IPS-15b (cell line): Measurements from ENCODE around the gene CD200R1L.
"Not testable (repeated sequence)": the region's sequence is repeated elsewhere in the genome, so short reads cannot be mapped to it uniquely, and the experiment has no call there.

Source experiments
- H3K27me3 ChIP-seq: one replicate; pipeline ENCODE4 v1.6.1; 2013; ENCODE audit warnings: low read length; ENCODE audit not compliant: control insufficient read depth, insufficient read depth
- H3K36me3 ChIP-seq: one replicate; pipeline ENCODE4 v1.6.1; 2013; ENCODE audit warnings: low read length; ENCODE audit not compliant: control insufficient read depth, insufficient read depth
- H3K4me1 ChIP-seq: one replicate; pipeline ENCODE4 v1.6.1; 2013; ENCODE audit warnings: mild to moderate bottlenecking, low read length; ENCODE audit not compliant: control insufficient read depth, insufficient read depth
- H3K4me3 ChIP-seq: one replicate; pipeline ENCODE4 v1.5.1; 2013; ENCODE audit warnings: low read depth, low read length
- H3K9ac ChIP-seq: one replicate; pipeline ENCODE4 v1.6.1; 2013; ENCODE audit warnings: low read depth, mild to moderate bottlenecking, low read length
- H3K9me3 ChIP-seq: one replicate; pipeline ENCODE4 v1.6.1; 2013; ENCODE audit warnings: mild to moderate bottlenecking, low read length; ENCODE audit not compliant: control insufficient read depth, insufficient read depth

CD200R1L gene

GRCh38 chr3:112858410-112859069 lies 11.9 kb upstream of the CD200R1L start:
- no peak overlapping the region for H3K9ac ChIP-seq

DNA sequence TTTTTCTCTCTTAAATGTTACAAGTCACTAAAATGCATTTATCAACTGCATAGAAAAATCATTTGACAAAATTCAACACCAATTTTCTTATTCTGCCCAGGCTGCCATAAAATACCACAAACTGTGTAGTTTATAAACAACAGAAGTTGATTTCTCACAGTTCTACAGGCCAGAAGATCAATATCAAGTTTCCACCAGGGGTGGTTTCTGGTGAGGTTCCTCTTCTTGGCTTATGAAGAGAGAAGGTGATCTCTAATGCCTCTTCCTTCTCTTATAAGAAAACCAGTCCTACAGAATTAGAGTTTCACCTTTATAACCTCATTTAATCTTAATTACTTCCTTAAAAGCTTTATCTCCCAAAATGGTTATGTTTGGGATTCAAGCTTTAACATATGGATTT lies 10.9 kb upstream of the CD200R1L start:
- Histone ChIP-seq H3K4me3 (no peak overlapping the region), H3K9ac (no peak overlapping the region), H3K4me1 (no peaks in the 10 kb centered on the region), H3K9me3 (peaks cover 11% of the 10 kb centered on the region), H3K36me3 (no peaks in the 10 kb centered on the region), H3K27me3 (no peaks in the 10 kb centered on the region)

More at GRCh38 chr3:112858410-112859069, 11.9 kb upstream of the CD200R1L start:
- Histone ChIP-seq H3K36me3 (no peaks in the 10 kb centered on the region), H3K9me3 (peaks cover 11% of the 10 kb centered on the region), H3K27me3 (no peaks in the 10 kb centered on the region), H3K4me1 (no peaks in the 10 kb centered on the region), H3K4me3 (no peak overlapping the region)

DNA sequence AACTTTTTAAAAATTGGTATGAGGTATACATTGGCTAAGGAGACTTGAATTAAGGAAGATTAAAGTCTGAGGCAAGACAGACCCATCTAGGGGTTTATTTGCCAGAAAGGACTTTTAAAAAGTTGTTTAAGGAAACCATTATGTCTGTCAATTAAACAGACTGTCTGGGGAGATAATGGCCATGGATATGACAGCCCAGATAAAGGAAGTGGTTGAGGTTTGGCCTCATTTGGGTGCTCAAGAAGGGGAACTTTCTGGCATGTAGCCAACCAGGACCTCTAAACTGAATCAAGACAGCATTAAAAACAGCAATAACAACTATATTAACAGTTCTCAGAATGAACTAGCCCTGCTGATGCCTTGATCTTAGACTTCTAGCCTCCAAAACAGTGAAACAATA lies 9.9 kb upstream of the CD200R1L start:
- H3K36me3 ChIP-seq = no peaks in the 10 kb centered on the region

GRCh38 chr3:112855883-112856282 lies 9.2 kb upstream of the CD200R1L start:
- H3K9me3 ChIP-seq = peaks cover 11% of the 10 kb centered on the region
- H3K36me3 ChIP-seq = no peaks in the 10 kb centered on the region
- no peaks in the 10 kb centered on the region for H3K4me1 ChIP-seq
- no peak overlapping the region for H3K4me3 ChIP-seq
- H3K9ac ChIP-seq = no peak overlapping the region
- H3K27me3 ChIP-seq = no peaks in the 10 kb centered on the region

More for the DNA sequence above, 9.9 kb upstream of the CD200R1L start:
- Histone ChIP-seq H3K9ac (no peak overlapping the region), H3K4me3 (no peak overlapping the region), H3K9me3 (peaks cover 11% of the 10 kb centered on the region), H3K27me3 (no peaks in the 10 kb centered on the region), H3K4me1 (no peaks in the 10 kb centered on the region)

GRCh38 chr3:112855074-112855473 lies 8.4 kb upstream of the CD200R1L start:
- not testable (repeated sequence) for H3K4me1 ChIP-seq, H3K9ac ChIP-seq, H3K36me3 ChIP-seq, H3K4me3 ChIP-seq, H3K27me3 ChIP-seq
- peaks cover 11% of the 10 kb centered on the region for H3K9me3 ChIP-seq

- no peaks in the 10 kb centered on the region for H3K9me3 ChIP-seq
- no peaks in the 10 kb centered on the region for H3K27me3 ChIP-seq
- H3K36me3 ChIP-seq = no peaks in the 10 kb centered on the region
- no peak overlapping the region for H3K9ac ChIP-seq
- H3K4me3 ChIP-seq = no peak overlapping the region
- H3K4me1 ChIP-seq = no peaks in the 10 kb centered on the region
Observed at GRCh38 chr3:112848196-112848595, 1.5 kb upstream of the CD200R1L start.

DNA sequence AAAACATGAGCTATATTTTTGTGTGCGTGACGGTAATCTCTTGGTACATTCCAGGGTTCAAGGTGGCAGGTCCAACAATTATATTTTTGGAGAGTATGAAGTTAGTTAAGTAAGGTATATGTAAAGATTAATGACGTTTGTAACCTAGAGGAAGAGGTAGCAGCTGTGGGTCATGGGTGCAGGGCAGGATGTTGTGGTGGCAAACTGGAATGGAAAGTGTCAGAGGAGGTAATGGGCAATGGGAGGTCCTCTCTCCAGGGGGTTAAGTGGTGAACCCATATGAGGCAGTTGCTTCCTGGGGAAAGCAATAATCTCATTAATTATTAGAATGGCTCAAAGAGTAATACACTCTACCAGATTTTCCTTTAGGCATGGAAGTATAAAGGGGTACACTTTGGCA lies 1.0 kb upstream of the CD200R1L start:
- no peaks in the 10 kb centered on the region for H3K27me3 ChIP-seq
- H3K9ac ChIP-seq = no peak overlapping the region
- no peak overlapping the region for H3K4me3 ChIP-seq
- no peaks in the 10 kb centered on the region for H3K36me3 ChIP-seq
- H3K9me3 ChIP-seq = no peaks in the 10 kb centered on the region
- no peaks in the 10 kb centered on the region for H3K4me1 ChIP-seq

GRCh38 chr3:112845772-112846171 lies 892 bp downstream of the CD200R1L start:
- no peaks in the 10 kb centered on the region for H3K4me1 ChIP-seq
- H3K9ac ChIP-seq = no peak overlapping the region
- no peak overlapping the region for H3K4me3 ChIP-seq
- no peaks in the 10 kb centered on the region for H3K27me3 ChIP-seq
- no peaks in the 10 kb centered on the region for H3K9me3 ChIP-seq
- H3K36me3 ChIP-seq = no peaks in the 10 kb centered on the region

- Histone ChIP-seq H3K4me1 (peaks cover 2% of the 10 kb centered on the region), H3K36me3 (no peaks in the 10 kb centered on the region), H3K9ac (no peak overlapping the region), H3K4me3 (no peak overlapping the region), H3K9me3 (no peaks in the 10 kb centered on the region), H3K27me3 (no peaks in the 10 kb centered on the region)
Observed at GRCh38 chr3:112829046-112829445, 17.6 kb downstream of the CD200R1L start.

DNA sequence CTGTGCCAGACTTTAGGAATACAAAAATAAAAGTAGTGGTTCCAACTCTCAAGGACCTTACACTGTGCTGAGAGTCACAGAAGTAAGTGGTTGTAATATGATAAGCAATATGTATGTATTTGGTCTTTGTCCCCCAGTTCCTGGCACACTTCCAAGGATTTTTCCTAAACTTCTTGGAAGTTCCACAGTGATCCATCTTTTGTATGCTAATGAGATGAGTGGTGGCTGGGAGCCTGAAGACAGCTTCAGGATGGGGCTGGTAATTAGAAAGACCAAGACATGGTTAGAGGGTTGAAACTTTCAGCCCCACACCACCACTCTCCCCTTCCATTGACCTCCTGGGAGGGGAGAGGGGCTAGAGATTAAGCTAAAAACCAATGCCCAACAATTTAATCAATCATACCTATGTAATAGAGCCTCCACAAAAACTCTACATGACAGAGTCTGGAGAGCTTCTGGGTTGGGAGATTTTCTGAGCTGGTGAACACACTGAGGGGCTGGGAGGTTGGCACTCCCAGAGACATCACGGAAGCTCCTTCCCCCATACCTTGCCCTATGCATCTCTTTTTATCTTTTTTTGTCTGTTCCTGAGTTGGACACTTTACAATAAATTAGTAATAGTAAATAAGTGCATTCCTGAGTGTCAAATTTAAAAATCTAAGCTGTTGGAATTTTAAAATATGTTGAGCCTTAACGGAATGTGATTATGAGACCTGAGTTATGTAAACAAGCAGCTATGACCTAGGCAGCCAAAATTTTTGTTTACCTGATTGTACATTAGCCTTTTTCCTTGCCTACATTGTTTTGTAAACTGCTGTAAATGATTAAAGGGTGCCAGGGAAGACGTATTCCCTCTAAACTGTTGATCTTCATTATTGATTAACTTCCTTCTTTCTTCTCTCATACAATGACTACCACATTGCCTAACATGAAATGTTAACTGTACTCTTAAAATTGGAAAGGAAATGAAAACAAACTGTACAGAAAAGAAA lies 24.3 kb downstream of the CD200R1L start:
- no peaks in the 10 kb centered on the region for H3K36me3 ChIP-seq
- no peak overlapping the region for H3K4me3 ChIP-seq
- H3K4me1 ChIP-seq = peaks cover 2% of the 10 kb centered on the region
- no peaks in the 10 kb centered on the region for H3K9me3 ChIP-seq
- H3K9ac ChIP-seq = no peak overlapping the region
- no peaks in the 10 kb centered on the region for H3K27me3 ChIP-seq

- no peaks in the 10 kb centered on the region for H3K9me3 ChIP-seq
- H3K4me3 ChIP-seq = no peak overlapping the region
- H3K36me3 ChIP-seq = no peaks in the 10 kb centered on the region
- H3K9ac ChIP-seq = no peak overlapping the region
- no peaks in the 10 kb centered on the region for H3K27me3 ChIP-seq
- peaks cover 5% of the 10 kb centered on the region for H3K4me1 ChIP-seq
Observed at GRCh38 chr3:112818289-112818688, 28.4 kb downstream of the CD200R1L start.

DNA sequence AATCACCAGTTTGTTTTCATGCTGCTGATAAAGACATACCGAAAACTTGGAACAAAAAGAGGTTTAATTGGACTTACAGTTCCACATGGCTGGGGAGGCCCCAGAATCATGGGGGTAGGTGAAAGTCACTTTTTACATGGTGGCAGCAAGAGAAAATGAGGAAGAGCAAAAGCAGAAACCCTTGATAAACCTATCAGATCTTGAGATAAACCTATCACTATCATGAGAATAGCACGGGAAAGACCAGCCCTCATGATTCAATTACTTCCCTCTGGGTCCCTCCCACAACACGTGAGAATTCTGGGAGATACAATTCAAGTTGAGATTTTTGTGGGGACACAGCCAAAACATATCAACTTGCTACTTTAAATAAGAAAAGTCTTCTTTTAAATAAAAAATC lies 28.9 kb downstream of the CD200R1L start:
- Histone ChIP-seq H3K4me3 (no peak overlapping the region), H3K36me3 (no peaks in the 10 kb centered on the region), H3K4me1 (peaks cover 6% of the 10 kb centered on the region), H3K9ac (no peak overlapping the region), H3K9me3 (no peaks in the 10 kb centered on the region), H3K27me3 (no peaks in the 10 kb centered on the region)
